HG03097 (cell line): ENCODE results near the gene RRAS2.

ENCODE experiments used
- ATAC-seq: cut with Tn5 transposase; IDR thresholded peaks from one replicate; pipeline ENCODE4 v1.9.1; 2021; ENCODE audit not compliant: unreplicated experiment, low FRiP score

RRAS2 gene

DNA sequence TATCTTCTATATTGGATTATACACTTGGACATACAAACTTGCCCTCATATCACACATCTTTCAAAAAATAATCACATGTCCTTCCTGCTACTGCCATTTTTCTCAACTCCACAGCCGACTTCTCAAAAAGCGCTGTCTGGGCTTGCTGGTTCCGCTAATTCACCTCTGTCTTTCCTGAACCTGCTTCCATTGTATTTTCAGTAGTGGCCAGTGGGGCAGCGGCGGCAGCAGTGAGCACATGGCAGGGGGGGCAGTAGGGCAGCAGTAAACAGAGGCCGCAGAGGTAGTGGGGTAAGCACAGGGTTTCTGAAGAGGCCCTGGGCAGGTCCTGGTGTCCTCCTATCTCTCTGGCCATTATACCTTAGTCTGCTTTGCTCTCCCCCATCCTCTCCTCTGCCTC lies 126.3 kb downstream of the RRAS2 start:
- no peak for ATAC-seq

DNA sequence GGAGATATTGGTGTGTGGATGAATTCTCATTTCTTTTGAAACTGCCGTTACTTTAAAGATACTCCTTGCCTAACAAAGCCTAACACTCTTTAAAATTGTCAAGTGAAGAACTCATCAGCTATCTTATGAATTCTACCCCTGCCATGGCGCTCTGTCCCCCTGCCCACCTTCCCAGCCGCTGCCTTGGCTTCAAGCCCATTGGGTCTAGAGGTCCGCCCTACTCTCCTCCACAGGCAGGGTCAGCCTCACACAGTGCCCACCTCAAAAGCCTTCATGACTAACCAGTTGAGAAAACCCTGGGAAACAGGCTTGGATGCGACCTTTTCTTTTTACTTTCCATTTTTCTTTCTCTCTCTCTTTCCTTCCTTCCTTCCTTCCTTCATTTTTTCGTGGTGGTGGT lies 128.6 kb downstream of the RRAS2 start:
- ATAC-seq: no peak

DNA sequence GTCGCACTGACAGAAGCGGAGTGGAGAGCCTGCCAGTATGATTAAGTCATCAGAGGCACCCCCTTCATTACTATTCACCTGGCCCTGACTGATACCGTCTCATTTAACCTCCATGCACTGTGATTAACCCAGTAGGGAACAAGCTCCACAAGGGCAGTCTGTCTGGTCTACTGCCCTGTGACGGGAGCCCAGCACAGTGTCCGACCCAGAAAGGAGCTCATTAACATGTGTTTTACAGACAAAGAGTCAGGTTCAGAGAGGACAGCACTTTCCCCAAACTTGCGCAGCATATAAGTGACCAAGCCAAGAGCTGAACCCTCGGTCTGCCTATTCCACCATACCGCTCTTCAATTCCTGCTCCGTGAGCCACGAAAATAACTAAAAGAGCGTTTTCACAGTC lies 129.5 kb downstream of the RRAS2 start:
- ATAC-seq: no peak

DNA sequence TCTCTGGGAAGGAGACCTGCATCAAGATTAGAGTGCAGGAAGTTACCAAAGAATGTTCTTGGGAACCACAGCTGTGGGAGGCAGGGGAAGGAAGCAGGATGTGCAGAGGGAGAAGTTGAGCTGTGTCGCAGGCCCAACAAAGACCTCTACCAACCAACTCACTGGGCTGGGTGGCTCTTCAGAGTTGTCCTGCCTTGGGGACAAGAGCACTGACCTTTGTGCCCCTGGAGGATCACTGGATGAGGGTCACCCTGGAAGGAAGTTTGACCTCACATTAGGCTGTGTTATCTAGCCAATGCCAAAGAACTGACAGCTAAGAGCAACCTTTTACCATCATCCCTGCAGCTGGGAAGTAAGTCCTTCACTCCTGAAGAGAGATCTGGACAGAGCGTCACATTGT lies 130.6 kb downstream of the RRAS2 start:
- no peak for ATAC-seq
